GM12878 (cell line): ENCODE data around the gene REN. TPM values are rescaled to one million over a fixed set of nuclear protein-coding genes. Genes with fewer than 3 reads are reported as not detected.

ENCODE experiments used
- ATAC-seq: fragments of 200-7000 bp; cut with Tn5 transposase; 3 replicates; pipeline ENCODE4 v1.9.1; 2020; ENCODE audit warnings: mild to moderate bottlenecking, moderate library complexity
- BruUV-seq: library from RNA; stranded (reverse); fragments of 400-500 nt; replicated peaks from 2 replicates; lab custom pipeline; 2021; lab: Mats Ljungman, UMichigan
- CTCF ChIA-PET: fragments of 300-600 bp; sonication (Branson Sonifier 250); formaldehyde crosslinking; extraction: SDS; loops from one replicate; lab custom pipeline; 2021; ENCODE audit warnings: inconsistent platforms; lab: Yijun Ruan, JAX
- POLR2A ChIA-PET: fragments of 350-600 bp; formaldehyde crosslinking; extraction: SDS; loops from one replicate; lab custom pipeline; 2021; ENCODE audit warnings: inconsistent platforms; lab: Charles Lee
- RAD21 ChIA-PET: fragments of 300-600 bp; sonication (Branson Sonifier 250); formaldehyde crosslinking; loops from one replicate; lab custom pipeline; 2023; ENCODE audit warnings: antibody characterized with exemption; ENCODE audit not compliant: unreplicated experiment; lab: Charles Lee
- SMC1A ChIA-PET: fragments of 300-600 bp; sonication (Branson Sonifier 250); formaldehyde crosslinking; loops from one replicate; lab custom pipeline; 2023; ENCODE audit not compliant: unreplicated experiment, uncharacterized antibody; lab: Charles Lee
- DNase-seq: peaks from one replicate; pipeline ENCODE4 v3.0.0-alpha.2; 2011; ENCODE audit warnings: low read depth, low spot score
- FAIRE-seq: peaks from 3 replicates; lab custom pipeline; 2011; peaks lifted over from hg19 to GRCh38; lab: Jason Lieb, UNC
- H2AFZ ChIP-seq: 2 replicates; pipeline ENCODE4 v1.6.0; 2011; ENCODE audit warnings: low read depth, low read length, control low read depth; ENCODE audit not compliant: control insufficient read depth
- H3K27ac ChIP-seq: 2 replicates; pipeline ENCODE4 v1.5.1; 2011; ENCODE audit warnings: control low read depth; ENCODE audit not compliant: control insufficient read depth, insufficient read depth
- H3K27me3 ChIP-seq, 2 experiments: replicated peaks in 1 of 2; 2 replicates each; pipeline versions ENCODE4 v1.6.0 to v1.6.1; 2011; ENCODE audit warnings: low read length in 1 of 2; ENCODE audit not compliant: control insufficient read depth in 2 of 2, insufficient read depth in 2 of 2
- H3K36me3 ChIP-seq, 2 experiments: 2 replicates each; pipeline ENCODE4 v1.5.1; 2011; ENCODE audit warnings: low read length in 1 of 2; ENCODE audit not compliant: control insufficient read depth in 2 of 2, insufficient read depth in 2 of 2
- H3K4me1 ChIP-seq: 2 replicates; pipeline ENCODE4 v1.6.1; 2011; ENCODE audit warnings: mild to moderate bottlenecking, low read length, moderate library complexity, mixed read lengths; ENCODE audit not compliant: control insufficient read depth, insufficient read depth
- H3K4me2 ChIP-seq: 2 replicates; pipeline ENCODE4 v1.6.0; 2011; ENCODE audit warnings: control low read depth; ENCODE audit not compliant: control insufficient read depth, insufficient read depth
- H3K4me3 ChIP-seq: fragments of 200-600 bp; sonication (generic); 2 replicates; pipeline ENCODE4 v1.5.1; 2016
- H3K79me2 ChIP-seq: 2 replicates; pipeline ENCODE4 v1.6.0; 2011; ENCODE audit warnings: low read length; ENCODE audit not compliant: control insufficient read depth, insufficient read depth
- H3K9ac ChIP-seq: 2 replicates; pipeline ENCODE4 v1.8.0; 2011; ENCODE audit warnings: low read length, control low read depth, mixed read lengths; ENCODE audit not compliant: control insufficient read depth, insufficient read depth
- H3K9me3 ChIP-seq: replicated peaks from 3 replicates; pipeline ENCODE4 v1.5.1; 2011; ENCODE audit warnings: mild to moderate bottlenecking, low read length; ENCODE audit not compliant: control insufficient read depth, insufficient read depth
- H4K20me1 ChIP-seq: 2 replicates; pipeline ENCODE4 v1.6.0; 2011; ENCODE audit not compliant: control insufficient read depth, insufficient read depth
- ATF3 ChIP-seq: IDR thresholded peaks from 2 replicates; pipeline ENCODE4 v1.6.1; 2011; ENCODE audit warnings: low read depth, mild to moderate bottlenecking, low read length, moderate library complexity, borderline replicate concordance; ENCODE audit errors: extremely low read depth
- BHLHE40 ChIP-seq, 2 experiments: fragments of 450-650 bp in 1 of 2; IDR thresholded peaks; 2 replicates each; pipeline ENCODE4 v1.6.1; 2011 to 2017; ENCODE audit warnings: low read depth in 2 of 2, borderline replicate concordance in 1 of 2, improper control_type of control experiment in 1 of 2, low read length in 1 of 2, mild to moderate bottlenecking in 1 of 2
- BMI1 ChIP-seq: fragments of 450-650 bp; IDR thresholded peaks from 2 replicates; pipeline ENCODE4 v1.6.1; 2016; ENCODE audit warnings: mild to moderate bottlenecking, moderate library complexity, borderline replicate concordance
- CBX5 ChIP-seq: sonication (generic); IDR thresholded peaks from 2 replicates; pipeline ENCODE4 v1.6.1; 2016; ENCODE audit warnings: low read depth, moderate library complexity, mild to moderate bottlenecking, inconsistent platforms
- CHD2 ChIP-seq: IDR thresholded peaks from 2 replicates; pipeline ENCODE4 v1.6.1; 2011; ENCODE audit warnings: low read depth, low read length, improper control_type of control experiment, borderline replicate concordance
- E2F8 ChIP-seq: fragments of 450-650 bp; IDR thresholded peaks from 2 replicates; pipeline ENCODE4 v1.6.1; 2018; ENCODE audit warnings: mild to moderate bottlenecking, low read depth, moderate library complexity; ENCODE audit not compliant: partially characterized antibody
- IKZF2 ChIP-seq, 2 experiments: fragments of 450-650 bp; IDR thresholded peaks; 2 replicates each; pipeline ENCODE4 v1.6.1; 2017; ENCODE audit warnings: mild to moderate bottlenecking in 2 of 2, moderate library complexity in 2 of 2
- JUND ChIP-seq: IDR thresholded peaks from 2 replicates; pipeline ENCODE4 v1.6.1; 2012; ENCODE audit warnings: low read depth, mild to moderate bottlenecking, low read length, improper control_type of control experiment, moderate library complexity
- NFXL1 ChIP-seq: fragments of 450-650 bp; IDR thresholded peaks from 2 replicates; pipeline ENCODE4 v1.6.1; 2017; ENCODE audit warnings: antibody characterized with exemption, mild to moderate bottlenecking, borderline replicate concordance
- NFYB ChIP-seq: IDR thresholded peaks from 2 replicates; pipeline ENCODE4 v1.6.1; 2011; ENCODE audit warnings: low read depth, mild to moderate bottlenecking, low read length, improper control_type of control experiment, moderate library complexity; ENCODE audit not compliant: insufficient read depth
- POLR2AphosphoS2 ChIP-seq: IDR thresholded peaks from 2 replicates; pipeline ENCODE4 v1.6.1; 2011; ENCODE audit warnings: low read depth, mild to moderate bottlenecking, low read length, improper control_type of control experiment, moderate library complexity
- RCOR1 ChIP-seq: conservative IDR thresholded peaks from 2 replicates; pipeline ENCODE4 v1.6.1; 2012; ENCODE audit warnings: low read depth, low read length, improper control_type of control experiment
- SUPT20H ChIP-seq: IDR thresholded peaks from 2 replicates; pipeline ENCODE4 v1.6.1; 2011; ENCODE audit warnings: low read depth, mild to moderate bottlenecking, low read length, moderate library complexity, borderline replicate concordance; ENCODE audit not compliant: control insufficient read depth
- ZBTB33 ChIP-seq: fragments of 450-650 bp; IDR thresholded peaks from 2 replicates; pipeline ENCODE4 v1.6.1; 2017; ENCODE audit warnings: mild to moderate bottlenecking
- WGBS: methylation state at CpG from one replicate; pipeline ENCODE4 v1.1.6; 2016; ENCODE audit warnings: low lambda C conversion rate; ENCODE audit not compliant: insufficient replicate concordance, insufficient coverage; ENCODE audit errors: missing lambda C conversion rate; 5-methylcytosine and 5-hydroxymethylcytosine counted together
- in situ Hi-C: fragments of 300-500 bp; cut with MboI; formaldehyde crosslinking; loops from 9 replicates; pipeline ENCODE4 v1.14.3; 2018; ENCODE audit warnings: mixed read lengths
- intact Hi-C: fragments of 100-400 bp; cut with micrococcal nuclease; formaldehyde crosslinking; loops from one replicate; pipeline ENCODE4 v1.14.2; 2022; ENCODE audit not compliant: unreplicated experiment
- polyA plus RNA-seq, 11 experiments: library from polyadenylated mRNA; depleted of rRNA in 4 of 11; unstranded in 6 of 11; stranded (reverse) in 5 of 11; fragments of >200 nt; fragmentation: Nextera tagmentation in 4 of 11; fragmentation: Illumina TruSeq in 1 of 11; extraction: Ambion mirVana in 4 of 11; extraction: Trizol in 1 of 11; gene quantifications; 1 replicate in 1 of 11; 2 replicates in 10 of 11; pipeline versions ENCODE4 v1.2.1 to v1.2.3, GENCODE V29; 2011 to 2016; ENCODE audit warnings: inconsistent platforms in 2 of 11, missing spikeins in 2 of 11, low read depth in 1 of 11
- total RNA-seq, 4 experiments: library from RNA; depleted of rRNA in 3 of 4; stranded (reverse); fragments of >200 nt in 3 of 4; fragmentation: Illumina TruSeq in 1 of 4; extraction: Trizol in 1 of 4; gene quantifications; 2 replicates each; pipeline versions ENCODE4 v1.2.1 to v1.2.3, GENCODE V29; 2013 to 2021

REN gene
- total and polyA plus RNA-seq, 10 of the 15 experiments (the other 5 are each of a cell fraction or from before 2014, with no cell fraction given), result not detected

- no peak overlapping the region for H3K9ac ChIP-seq
- DNase-seq (no peak), FAIRE-seq (no peak), ATAC-seq (no peak)
- no peak overlapping the region for H3K27ac ChIP-seq
- H3K4me1 ChIP-seq, result no peaks in the 10 kb centered on the region
- TF ChIP-seq NFXL1 (no peak), JUND (no peak), CBX5 (no peak), ATF3 (no peak), E2F8 (no peak), SUPT20H (no peak), BHLHE40 (IDR thresholded peaks at IDR 0.05; ENCODE audit: borderline replicate concordance in 1 of 2, low read depth in 2 of 2, low read length in 1 of 2) (no peak), ZBTB33 (no peak), CHD2 (no peak), BMI1 (no peak), POLR2AphosphoS2 (no peak), RCOR1 (no peak), NFYB (no peak), IKZF2 (IDR thresholded peaks at IDR 0.05) (no peak)
- CTCF ChIA-PET, result interaction anchor here (1.6 to 2.1 kb wide), 2 partner anchors 26 to 184 kb away, joined by 4 to 7 read pairs; no protein-coding TSS in a partner anchor
- POLR2A ChIA-PET, result no interaction called here
- no peak overlapping the region for H3K4me2 ChIP-seq
- no peak overlapping the region for H2AFZ ChIP-seq
- BruUV-seq, result no TSS peak
- H3K9me3 ChIP-seq, result no peaks in the 10 kb centered on the region
- intact Hi-C loops (no loop called here), in situ Hi-C loops (no loop called here)
- H3K4me3 ChIP-seq, result no peak overlapping the region
- RAD21 ChIA-PET, result interaction anchor here (0.7 kb wide), 1 partner anchor 457 kb away, joined by 3 read pairs; no protein-coding TSS in a partner anchor
- no peaks in the 10 kb centered on the region for H3K79me2 ChIP-seq
- H3K36me3 ChIP-seq, result no peaks in the 10 kb centered on the region
- SMC1A ChIA-PET, result no interaction called here
- H3K27me3 ChIP-seq, result peaks cover 1 to 2% of the 10 kb centered on the region in 2 experiments; a peak in 3 of 4 replicates
- H4K20me1 ChIP-seq, result no peaks in the 10 kb centered on the region
- WGBS, result 16% methylated on average over 6 of the region's 6 CpGs
Measured at GRCh38 chr1:204180133-204180532, 14.0 kb upstream of the REN start.
